WTC11 (cell line): ENCODE data around the gene TMED4. TPM values are rescaled to one million over a fixed set of nuclear protein-coding genes. Genes with fewer than 3 reads are reported as not detected.

Experiments used
- ATAC-seq: fragments of 200-7000 bp; cut with Tn5 transposase; 2 replicates; pipeline ENCODE4 v1.10.0; 2021; ENCODE audit warnings: mild to moderate bottlenecking, moderate library complexity
- CTCF ChIA-PET: fragments of 300-600 bp; sonication (Branson Sonifier 250); formaldehyde crosslinking; loops from one replicate; lab custom pipeline; 2021; ENCODE audit warnings: antibody characterized with exemption; lab: Charles Lee
- POLR2A ChIA-PET: fragments of 350-600 bp; sonication (Branson Sonifier 250); formaldehyde crosslinking; loops from one replicate; lab custom pipeline; 2021; ENCODE audit warnings: antibody characterized with exemption; lab: Charles Lee
- DNase-seq: peaks from one replicate; pipeline ENCODE4 v3.0.0; 2021; ENCODE audit warnings: low spot score
- H3K27ac Mint-ChIP-seq: 2 replicates; pipeline ENCODE4 v1.8.0; 2021; ENCODE audit warnings: mixed read lengths
- H3K27me3 Mint-ChIP-seq: 2 replicates; pipeline ENCODE4 v1.8.0; 2021; ENCODE audit warnings: low read depth, mild to moderate bottlenecking, moderate library complexity, mixed read lengths
- H3K36me3 Mint-ChIP-seq: 2 replicates; pipeline ENCODE4 v1.8.0; 2021; ENCODE audit warnings: mixed read lengths
- H3K4me1 Mint-ChIP-seq: 2 replicates; pipeline ENCODE4 v1.8.0; 2022; ENCODE audit warnings: mixed read lengths
- H3K4me3 Mint-ChIP-seq: 2 replicates; pipeline ENCODE4 v1.8.0; 2021; ENCODE audit warnings: mild to moderate bottlenecking, moderate library complexity, mixed read lengths
- H3K9me3 Mint-ChIP-seq: 2 replicates; pipeline ENCODE4 v1.8.0; 2021; ENCODE audit warnings: mixed read lengths
- CREB1 ChIP-seq: sonication (generic); formaldehyde crosslinking; IDR thresholded peaks from 2 replicates; pipeline ENCODE4 v1.8.0; 2023; ENCODE audit warnings: mild to moderate bottlenecking, missing genetic modification reagents
- E2F5 ChIP-seq: sonication (generic); formaldehyde crosslinking; IDR thresholded peaks from 2 replicates; pipeline ENCODE4 v1.8.1; 2022; ENCODE audit warnings: mild to moderate bottlenecking, moderate library complexity, missing genetic modification reagents
- FOXJ3 ChIP-seq: sonication (generic); formaldehyde crosslinking; IDR thresholded peaks from 2 replicates; pipeline ENCODE4 v1.9.0; 2021; ENCODE audit warnings: missing genetic modification reagents, mild to moderate bottlenecking, borderline replicate concordance
- FOXK1 ChIP-seq: sonication (generic); formaldehyde crosslinking; IDR thresholded peaks from 2 replicates; pipeline ENCODE4 v1.8.0; 2022; ENCODE audit warnings: mild to moderate bottlenecking, moderate library complexity, missing genetic modification reagents
- MXD4 ChIP-seq: fragments of 250-450 bp; sonication (Bioruptor Pico); IDR thresholded peaks from 2 replicates; pipeline ENCODE4 v1.8.0; 2021; ENCODE audit warnings: mild to moderate bottlenecking, moderate library complexity, borderline replicate concordance
- RORB ChIP-seq: fragments of 250-450 bp; sonication (Bioruptor Pico); IDR thresholded peaks from 2 replicates; pipeline ENCODE4 v1.9.0; 2021; ENCODE audit warnings: mild to moderate bottlenecking
- SMAD4 ChIP-seq: sonication (generic); formaldehyde crosslinking; IDR thresholded peaks from 2 replicates; pipeline ENCODE4 v1.8.0; 2022; ENCODE audit warnings: mild to moderate bottlenecking, missing genetic modification reagents
- TCF7 ChIP-seq: sonication (generic); formaldehyde crosslinking; IDR thresholded peaks from 2 replicates; pipeline ENCODE4 v1.8.0; 2022; ENCODE audit warnings: mild to moderate bottlenecking, low read depth, missing genetic modification reagents, moderate library complexity
- TEAD4 ChIP-seq: sonication (generic); formaldehyde crosslinking; IDR thresholded peaks from 2 replicates; pipeline ENCODE4 v1.8.0; 2022; ENCODE audit warnings: mild to moderate bottlenecking, missing genetic modification reagents
- USF2 ChIP-seq: sonication (generic); formaldehyde crosslinking; IDR thresholded peaks from 2 replicates; pipeline ENCODE4 v1.8.1; 2023; ENCODE audit warnings: mild to moderate bottlenecking, missing genetic modification reagents, moderate library complexity
- ZNF121 ChIP-seq: sonication (generic); formaldehyde crosslinking; IDR thresholded peaks from 2 replicates; pipeline ENCODE4 v1.8.0; 2023; ENCODE audit warnings: missing genetic modification reagents
- ZNF232 ChIP-seq: sonication (generic); formaldehyde crosslinking; IDR thresholded peaks from 2 replicates; pipeline ENCODE4 v1.8.0; 2022; ENCODE audit warnings: mild to moderate bottlenecking, missing genetic modification reagents
- ZNF425 ChIP-seq: fragments of 250-450 bp; sonication (Bioruptor Pico); conservative IDR thresholded peaks from 2 replicates; pipeline ENCODE4 v1.9.0; 2021; ENCODE audit warnings: mild to moderate bottlenecking
- ZNF512 ChIP-seq: sonication (generic); formaldehyde crosslinking; IDR thresholded peaks from 2 replicates; pipeline ENCODE4 v1.8.1; 2022; ENCODE audit warnings: missing genetic modification reagents, borderline replicate concordance
- ZNF671 ChIP-seq: fragments of 250-450 bp; sonication (Bioruptor Pico); IDR thresholded peaks from 2 replicates; pipeline ENCODE4 v1.8.0; 2021; ENCODE audit warnings: mild to moderate bottlenecking
- total RNA-seq: library from RNA; stranded (reverse); gene quantifications from 3 replicates; pipeline ENCODE4 v1.2.3, GENCODE V29; 2021
- TF ChIP-seq, protein P1 (sequence below): sonication (generic); formaldehyde crosslinking; IDR thresholded peaks from 2 replicates; pipeline ENCODE4 v1.8.1; 2023; ENCODE audit warnings: mild to moderate bottlenecking, missing genetic modification reagents, moderate library complexity
- TF ChIP-seq, protein P2 (sequence below): fragments of 250-450 bp; sonication (Bioruptor Pico); IDR thresholded peaks from 2 replicates; pipeline ENCODE4 v1.9.0; 2021; ENCODE audit warnings: moderate library complexity, mild to moderate bottlenecking, inconsistent platforms, borderline replicate concordance
- TF ChIP-seq, protein P3 (sequence below): fragments of 250-450 bp; sonication (Bioruptor Pico); IDR thresholded peaks from 2 replicates; pipeline ENCODE4 v1.9.0; 2021; ENCODE audit warnings: mild to moderate bottlenecking

Gene TMED4
- total RNA-seq, 1 experiment from 2014 or later: 58.6 TPM

GRCh38 chr7:44615149-44615611 is 33.1 kb upstream of the TMED4 start:
- Mint-ChIP-seq H3K9me3 (no peaks in the 10 kb centered on the region), H3K36me3 (no peaks in the 10 kb centered on the region), H3K4me3 (no peak overlapping the region), H3K27ac (peak overlapping the region; percentile 96), H3K4me1 (peaks cover 25% of the 10 kb centered on the region), H3K27me3 (no peaks in the 10 kb centered on the region)
- ChIA-PET CTCF (no interaction called here), POLR2A (no interaction called here)
- peak; percentile 36 for ATAC-seq
- TF ChIP-seq ZNF121 (CRISPR knock-in tag): no peak
- TF ChIP-seq ZNF512 (CRISPR knock-in tag): no peak
- TF ChIP-seq USF2 (CRISPR knock-in tag): no peak
- no peak for TF ChIP-seq TEAD4 (CRISPR knock-in tag)
- no peak for TF ChIP-seq FOXJ3 (CRISPR knock-in tag)
- TF ChIP-seq MXD4 (CRISPR knock-in tag): no peak
- TF ChIP-seq, protein P1, sequence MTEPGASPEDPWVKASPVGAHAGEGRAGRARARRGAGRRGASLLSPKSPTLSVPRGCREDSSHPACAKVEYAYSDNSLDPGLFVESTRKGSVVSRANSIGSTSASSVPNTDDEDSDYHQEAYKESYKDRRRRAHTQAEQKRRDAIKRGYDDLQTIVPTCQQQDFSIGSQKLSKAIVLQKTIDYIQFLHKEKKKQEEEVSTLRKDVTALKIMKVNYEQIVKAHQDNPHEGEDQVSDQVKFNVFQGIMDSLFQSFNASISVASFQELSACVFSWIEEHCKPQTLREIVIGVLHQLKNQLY (CRISPR knock-in tag): no peak
- TF ChIP-seq, protein P2, sequence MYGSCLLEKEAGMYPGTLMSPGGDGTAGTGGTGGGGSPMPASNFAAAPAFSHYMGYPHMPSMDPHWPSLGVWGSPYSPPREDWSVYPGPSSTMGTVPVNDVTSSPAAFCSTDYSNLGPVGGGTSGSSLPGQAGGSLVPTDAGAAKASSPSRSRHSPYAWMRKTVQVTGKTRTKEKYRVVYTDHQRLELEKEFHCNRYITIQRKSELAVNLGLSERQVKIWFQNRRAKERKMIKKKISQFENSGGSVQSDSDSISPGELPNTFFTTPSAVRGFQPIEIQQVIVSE: no peak
- TF ChIP-seq ZNF425: no peak
- no peak for TF ChIP-seq RORB (CRISPR knock-in tag)
- no peak for TF ChIP-seq FOXK1
- TF ChIP-seq, protein P3, sequence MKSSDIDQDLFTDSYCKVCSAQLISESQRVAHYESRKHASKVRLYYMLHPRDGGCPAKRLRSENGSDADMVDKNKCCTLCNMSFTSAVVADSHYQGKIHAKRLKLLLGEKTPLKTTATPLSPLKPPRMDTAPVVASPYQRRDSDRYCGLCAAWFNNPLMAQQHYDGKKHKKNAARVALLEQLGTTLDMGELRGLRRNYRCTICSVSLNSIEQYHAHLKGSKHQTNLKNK (CRISPR knock-in tag): no peak
- no peak for TF ChIP-seq TCF7 (CRISPR knock-in tag)
- no peak for TF ChIP-seq CREB1 (CRISPR knock-in tag)
- no peak for TF ChIP-seq ZNF671 (CRISPR knock-in tag)
- no peak for TF ChIP-seq E2F5 (CRISPR knock-in tag)
- TF ChIP-seq ZNF232 (CRISPR knock-in tag): no peak
- DNase-seq: no peak

GRCh38 chr7:44609829-44610228 is 27.8 kb upstream of the TMED4 start:
- POLR2A ChIA-PET: no interaction called here
- Mint-ChIP-seq H3K36me3 (no peaks in the 10 kb centered on the region), H3K9me3 (no peaks in the 10 kb centered on the region), H3K27me3 (no peaks in the 10 kb centered on the region), H3K4me1 (peaks cover 20% of the 10 kb centered on the region), H3K27ac (peak overlapping the region; percentile 63; the same call in 1 of the 2 replicates), H3K4me3 (no peak overlapping the region)
- ATAC-seq: no peak
- TF ChIP-seq ZNF121 (CRISPR knock-in tag) (peak; percentile 79), SMAD4 (no peak), ZNF232 (CRISPR knock-in tag) (no peak)
- CTCF ChIA-PET: no interaction called here
- DNase-seq: no peak
